KMS-11 (cell line): ENCODE data around the gene BACE2.

Experiments used
- H2AFZ ChIP-seq: fragments of 200-600 bp; sonication (generic); 2 replicates; pipeline ENCODE4 v1.6.1; 2016; ENCODE audit warnings: antibody characterized with exemption, mixed run types, low read depth
- H3K27ac ChIP-seq: fragments of 200-600 bp; sonication (generic); 2 replicates; pipeline ENCODE4 v1.6.1; 2016; ENCODE audit warnings: mild to moderate bottlenecking, mixed run types
- H3K27me3 ChIP-seq: fragments of 200-600 bp; sonication (generic); 2 replicates; pipeline ENCODE4 v1.6.1; 2017; ENCODE audit warnings: mild to moderate bottlenecking, low read depth, mixed run types, moderate library complexity; ENCODE audit not compliant: insufficient read depth
- H3K36me3 ChIP-seq: fragments of 200-600 bp; sonication (generic); 2 replicates; pipeline ENCODE4 v1.6.1; 2017; ENCODE audit warnings: mild to moderate bottlenecking, mixed run types; ENCODE audit not compliant: insufficient read depth
- H3K4me1 ChIP-seq: fragments of 200-600 bp; sonication (generic); 2 replicates; pipeline ENCODE4 v1.6.1; 2016; ENCODE audit warnings: mild to moderate bottlenecking, low read depth, mixed run types; ENCODE audit not compliant: poor library complexity, severe bottlenecking
- H3K4me2 ChIP-seq: fragments of 200-600 bp; sonication (generic); 2 replicates; pipeline ENCODE4 v1.7.0; 2016; ENCODE audit warnings: mild to moderate bottlenecking, mixed run types
- H3K4me3 ChIP-seq: fragments of 200-600 bp; sonication (generic); IDR thresholded peaks from 2 replicates; pipeline ENCODE4 v1.6.1; 2017; ENCODE audit warnings: low read depth, low read length, mixed read lengths; ENCODE audit not compliant: insufficient read depth
- H3K79me2 ChIP-seq: fragments of 200-600 bp; sonication (generic); 2 replicates; pipeline ENCODE4 v1.6.1; 2016; ENCODE audit warnings: low read depth, mixed run types; ENCODE audit not compliant: insufficient read depth
- H3K9ac ChIP-seq: fragments of 200-600 bp; sonication (generic); 2 replicates; pipeline ENCODE4 v1.6.1; 2016; ENCODE audit warnings: mild to moderate bottlenecking, mixed run types
- H4K20me1 ChIP-seq: fragments of 200-600 bp; sonication (generic); 2 replicates; pipeline ENCODE4 v1.6.1; 2016; ENCODE audit warnings: mild to moderate bottlenecking, mixed run types; ENCODE audit not compliant: insufficient read depth
- CTCF ChIP-seq: fragments of 200-600 bp; sonication (generic); conservative IDR thresholded peaks from 2 replicates; pipeline ENCODE4 v1.6.1; 2017; ENCODE audit warnings: low read depth, mild to moderate bottlenecking, antibody characterized with exemption, low read length, moderate library complexity, mixed read lengths

The BACE2 gene

DNA sequence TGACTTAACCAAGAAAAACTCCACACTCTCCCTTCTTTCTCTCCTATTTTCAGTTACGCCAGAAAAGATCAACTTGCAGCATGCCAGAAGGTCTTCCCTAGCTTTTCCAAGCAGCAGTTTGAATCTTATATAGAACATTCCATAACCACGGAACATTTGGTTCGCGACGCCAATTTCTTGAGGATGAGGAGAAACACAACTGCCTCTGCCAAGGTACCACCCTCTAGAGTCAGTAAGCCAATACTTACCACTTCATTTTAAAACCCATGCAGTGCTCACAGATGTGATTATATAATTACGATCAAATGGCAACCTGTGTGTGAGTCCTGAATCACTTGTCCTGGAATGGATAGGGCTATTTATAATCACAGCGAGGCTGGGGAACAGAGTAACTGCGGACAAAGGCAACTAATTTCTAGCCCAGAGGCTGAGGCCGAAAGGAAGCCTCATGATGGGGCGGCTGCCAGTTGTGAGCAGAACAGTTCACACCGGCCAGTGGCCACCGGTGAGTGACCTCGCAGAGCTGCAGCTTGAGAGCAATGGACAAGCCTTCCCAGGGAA is 43.2 kb upstream of the BACE2 start:
- no peaks in the 10 kb centered on the region for H3K79me2 ChIP-seq
- no peak overlapping the region for H3K4me2 ChIP-seq
- no peak for TF ChIP-seq CTCF
- H3K27ac ChIP-seq = no peak overlapping the region
- H3K4me3 ChIP-seq = no peak overlapping the region
- no peaks in the 10 kb centered on the region for H3K36me3 ChIP-seq
- H4K20me1 ChIP-seq = no peaks in the 10 kb centered on the region
- no peaks in the 10 kb centered on the region for H3K27me3 ChIP-seq
- H3K4me1 ChIP-seq = no peaks in the 10 kb centered on the region
- no peak overlapping the region for H3K9ac ChIP-seq
- H2AFZ ChIP-seq = no peak overlapping the region

DNA sequence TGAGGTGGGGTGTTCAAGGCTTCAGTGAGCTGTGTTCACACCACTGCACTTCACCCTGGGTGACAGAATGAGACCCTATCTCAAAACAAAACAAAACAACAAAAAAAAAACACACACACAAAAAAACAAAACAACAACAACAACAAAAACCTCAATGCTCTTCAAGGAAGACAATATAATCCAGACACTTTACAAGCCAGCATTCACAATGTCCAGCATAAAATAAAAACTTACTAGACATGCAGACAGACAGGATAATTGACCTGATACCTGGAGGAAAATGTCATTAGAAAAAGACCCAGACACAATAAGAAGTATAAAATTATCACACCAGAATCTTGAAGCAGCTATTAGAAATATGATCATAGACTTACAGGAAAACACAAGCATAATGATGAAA is 39.0 kb upstream of the BACE2 start:
- no peak overlapping the region for H3K27ac ChIP-seq
- H3K27me3 ChIP-seq = no peaks in the 10 kb centered on the region
- H3K4me2 ChIP-seq = no peak overlapping the region
- no peak overlapping the region for H3K9ac ChIP-seq
- H3K4me1 ChIP-seq = no peaks in the 10 kb centered on the region
- no peaks in the 10 kb centered on the region for H3K36me3 ChIP-seq
- no peak overlapping the region for H2AFZ ChIP-seq
- no peaks in the 10 kb centered on the region for H4K20me1 ChIP-seq
- no peaks in the 10 kb centered on the region for H3K79me2 ChIP-seq
- no peak for TF ChIP-seq CTCF
- no peak overlapping the region for H3K4me3 ChIP-seq

- H3K79me2 ChIP-seq = no peaks in the 10 kb centered on the region
- H3K4me2 ChIP-seq = no peak overlapping the region
- no peaks in the 10 kb centered on the region for H4K20me1 ChIP-seq
- no peaks in the 10 kb centered on the region for H3K27me3 ChIP-seq
- H3K9ac ChIP-seq = no peak overlapping the region
- no peak for TF ChIP-seq CTCF
- H3K4me1 ChIP-seq = no peaks in the 10 kb centered on the region
- no peaks in the 10 kb centered on the region for H3K36me3 ChIP-seq
- no peak overlapping the region for H2AFZ ChIP-seq
- no peak overlapping the region for H3K4me3 ChIP-seq
- no peak overlapping the region for H3K27ac ChIP-seq
Measured at GRCh38 chr21:41130883-41131282, 37.1 kb upstream of the BACE2 start.

DNA sequence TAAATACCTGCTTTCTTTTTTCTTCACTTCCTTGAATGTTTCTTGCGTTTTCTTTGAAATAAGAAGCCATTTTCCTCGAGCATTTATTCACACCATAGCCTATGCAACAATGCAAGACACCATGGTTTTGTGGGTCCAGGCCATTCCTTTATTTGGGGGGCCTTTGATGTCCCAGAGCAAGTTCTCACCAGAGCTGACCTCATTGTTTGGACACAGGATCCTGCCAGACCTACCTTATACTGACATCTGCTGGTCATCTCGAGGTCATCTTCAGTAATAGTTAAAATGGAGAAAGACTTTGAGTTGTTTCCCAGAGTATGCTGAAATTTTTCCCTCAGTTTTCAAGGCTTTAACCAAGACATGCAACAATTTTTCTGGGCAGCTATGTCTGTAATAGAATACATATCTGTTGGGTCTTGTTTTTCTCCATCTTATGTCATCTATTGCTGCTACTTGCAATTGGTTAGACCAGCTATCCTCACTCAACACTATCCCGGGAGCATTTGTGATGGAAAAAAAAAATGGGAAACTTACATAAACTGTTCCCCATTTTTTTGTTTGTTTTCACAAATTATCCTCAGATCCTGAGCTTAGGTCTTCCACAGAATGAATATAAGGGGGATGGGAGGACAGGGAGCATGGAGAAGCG is 34.0 kb upstream of the BACE2 start:
- Histone ChIP-seq H3K79me2 (no peaks in the 10 kb centered on the region), H3K4me2 (no peak overlapping the region), H4K20me1 (no peaks in the 10 kb centered on the region), H3K36me3 (no peaks in the 10 kb centered on the region), H2AFZ (no peak overlapping the region), H3K27ac (no peak overlapping the region), H3K27me3 (no peaks in the 10 kb centered on the region), H3K9ac (no peak overlapping the region), H3K4me1 (no peaks in the 10 kb centered on the region), H3K4me3 (no peak overlapping the region)
- peak; percentile 80 for TF ChIP-seq CTCF
